ENCODE data around the gene BRIP1.

Gene BRIP1

GRCh38 chr17:61759362-61759761 is 104.0 kb downstream of the BRIP1 start:
- no peak for DNase-seq (ENCODE audit: low read depth in 3 of 3)

- no peak for DNase-seq (ENCODE audit: low read depth in 3 of 3)
Observed at GRCh38 chr17:61758430-61758829, 104.9 kb downstream of the BRIP1 start.

DNA sequence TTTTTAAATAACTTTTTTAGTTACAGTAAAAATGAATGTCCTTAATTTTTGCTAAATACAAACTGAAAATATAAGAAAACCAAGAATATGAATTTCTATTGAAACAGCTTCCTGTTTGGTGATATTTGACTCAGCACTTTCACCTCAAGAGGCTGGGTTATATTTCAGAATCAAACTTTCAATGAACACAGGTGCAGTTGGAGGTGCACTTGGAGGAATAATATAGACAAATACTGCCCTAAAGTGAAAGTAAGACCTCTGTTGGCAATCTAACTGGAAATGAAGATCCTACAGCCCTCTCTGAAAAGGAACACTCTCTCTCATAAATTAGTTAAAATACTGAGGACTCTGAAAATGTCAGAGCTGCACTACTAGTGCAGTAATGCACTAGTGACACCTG is 106.2 kb downstream of the BRIP1 start:
- DNase-seq (ENCODE audit: low read depth in 3 of 3) = no peak

DNA sequence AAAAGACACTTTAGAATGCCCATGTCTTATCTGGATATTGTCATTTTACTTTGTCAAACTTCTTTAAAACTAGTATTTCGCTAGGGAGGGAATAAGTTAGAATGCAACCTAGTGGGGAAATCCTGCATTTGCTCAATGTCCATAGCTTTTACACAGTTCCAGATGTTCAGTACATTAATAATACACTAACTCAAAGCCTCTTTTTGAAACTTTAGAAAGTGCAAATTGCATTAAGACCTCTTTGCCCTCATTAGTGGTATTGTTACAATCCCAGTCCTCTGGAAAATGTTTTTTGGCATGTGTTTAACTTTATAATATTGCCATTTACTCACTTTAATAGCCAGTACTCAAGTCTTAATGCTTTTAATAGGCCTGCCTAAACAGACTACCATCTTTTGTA is 106.8 kb downstream of the BRIP1 start:
- no peak for DNase-seq (ENCODE audit: low read depth in 3 of 3)

DNA sequence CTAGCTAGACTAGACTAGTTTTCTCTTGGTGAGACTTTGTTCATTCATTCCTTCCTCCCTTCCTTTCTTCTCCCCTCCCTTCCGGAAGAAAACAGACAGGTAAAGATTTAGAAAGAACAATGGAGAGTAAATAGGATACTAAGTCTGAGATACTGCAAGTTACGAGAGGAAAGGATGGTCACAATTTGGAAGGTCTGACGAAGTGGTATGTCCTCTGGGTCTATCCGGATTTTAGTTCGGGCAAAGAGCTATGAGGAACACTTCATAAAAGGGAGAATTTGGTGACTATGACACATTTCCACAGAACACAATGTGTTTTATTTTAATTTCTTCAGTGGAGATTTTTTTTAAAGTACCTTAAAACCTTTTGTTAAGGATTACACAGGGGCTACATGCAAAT is 107.7 kb downstream of the BRIP1 start:
- DNase-seq (ENCODE audit: low read depth in 3 of 3) = no peak

DNA sequence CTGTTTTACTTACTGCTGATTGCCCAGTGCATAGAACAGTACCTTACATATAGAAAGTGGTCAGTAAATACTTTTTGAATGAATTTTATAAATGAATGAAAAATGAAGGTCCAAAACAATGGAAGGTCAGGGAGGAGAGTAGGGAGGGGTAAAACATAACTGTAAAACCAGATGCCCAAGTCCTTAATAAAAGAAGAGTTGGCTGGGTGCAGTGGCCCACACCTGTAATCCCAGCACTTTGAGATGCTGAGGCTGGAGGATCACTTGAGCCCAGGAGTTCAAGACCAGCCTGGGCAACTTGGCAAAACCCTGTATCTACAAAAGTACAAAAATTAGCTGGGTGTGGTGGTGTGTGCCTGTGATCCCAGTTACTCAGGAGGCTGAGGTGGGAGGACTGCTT is 108.2 kb downstream of the BRIP1 start:
- no peak for DNase-seq (ENCODE audit: low read depth in 3 of 3)

- DNase-seq (ENCODE audit: low read depth in 3 of 3) = no peak
Observed at GRCh38 chr17:61754124-61754523, 109.2 kb downstream of the BRIP1 start.

GRCh38 chr17:61753696-61754095 is 109.6 kb downstream of the BRIP1 start:
- no peak for DNase-seq (ENCODE audit: low read depth in 3 of 3)

DNA sequence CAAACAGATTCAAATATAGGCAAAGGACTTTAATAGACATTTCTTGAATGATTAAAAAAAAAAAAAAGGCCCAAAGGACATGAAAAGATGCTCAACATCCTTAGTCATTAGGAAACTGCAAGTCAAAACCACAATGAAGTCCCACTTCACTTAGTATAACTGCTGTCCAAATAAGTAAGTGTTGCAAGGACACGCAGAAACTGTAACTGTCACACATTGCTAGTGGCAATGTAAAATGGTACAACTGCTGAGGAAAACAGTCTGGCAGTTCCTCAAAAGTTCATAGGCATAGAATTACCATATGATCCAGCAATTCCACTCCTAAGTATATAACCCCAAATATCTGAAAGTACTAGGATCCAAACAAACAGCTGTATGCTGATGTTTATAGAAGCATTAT is 112.7 kb downstream of the BRIP1 start:
- no peak for DNase-seq (ENCODE audit: low read depth in 3 of 3)

- DNase-seq (ENCODE audit: low read depth in 3 of 3) = no peak
Observed at GRCh38 chr17:61749823-61750404, 113.4 kb downstream of the BRIP1 start.

DNA sequence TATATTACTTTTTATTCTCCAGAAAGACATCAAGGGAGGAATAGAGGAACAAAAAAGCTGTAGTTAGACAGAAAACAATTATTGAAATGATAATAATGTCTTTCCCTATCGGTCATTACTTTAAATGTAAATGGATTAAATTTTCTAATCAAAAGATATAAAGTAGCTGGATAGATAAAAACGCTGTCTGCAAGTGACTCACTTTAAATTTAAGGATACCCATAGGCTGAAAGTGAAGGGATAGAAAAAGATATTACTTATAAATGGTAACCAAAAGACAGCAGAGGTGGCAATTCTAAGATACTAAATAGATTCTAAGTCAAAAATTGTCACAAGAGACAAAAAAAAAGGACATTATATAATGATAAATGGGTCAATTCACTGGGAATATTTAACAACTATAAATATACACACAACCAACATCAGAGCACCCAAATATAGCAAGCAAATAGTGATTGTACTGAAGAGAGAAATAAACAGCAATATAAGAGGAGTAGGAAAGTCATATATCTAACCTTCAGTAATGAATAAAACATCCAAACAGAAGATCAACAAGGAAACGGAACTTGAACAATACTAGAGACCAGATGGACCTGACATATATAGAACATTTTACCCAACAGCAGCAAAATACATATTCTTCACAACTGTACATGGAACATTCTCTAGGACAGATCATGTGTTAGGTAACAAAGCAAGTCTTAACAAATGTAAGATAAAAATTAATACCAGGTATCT is 116.9 kb downstream of the BRIP1 start:
- DNase-seq (ENCODE audit: low read depth in 3 of 3) = no peak

GRCh38 chr17:61744804-61745203 is 118.5 kb downstream of the BRIP1 start:
- no peak for DNase-seq (ENCODE audit: low read depth in 3 of 3)

GRCh38 chr17:61744252-61744651 is 119.1 kb downstream of the BRIP1 start:
- no peak for DNase-seq (ENCODE audit: low read depth in 3 of 3)

- no peak for DNase-seq (ENCODE audit: low read depth in 3 of 3)
Observed at GRCh38 chr17:61743766-61744165, 119.6 kb downstream of the BRIP1 start.

- DNase-seq (ENCODE audit: low read depth in 3 of 3) = no peak
Observed at GRCh38 chr17:61739002-61739401, 124.3 kb downstream of the BRIP1 start.

DNA sequence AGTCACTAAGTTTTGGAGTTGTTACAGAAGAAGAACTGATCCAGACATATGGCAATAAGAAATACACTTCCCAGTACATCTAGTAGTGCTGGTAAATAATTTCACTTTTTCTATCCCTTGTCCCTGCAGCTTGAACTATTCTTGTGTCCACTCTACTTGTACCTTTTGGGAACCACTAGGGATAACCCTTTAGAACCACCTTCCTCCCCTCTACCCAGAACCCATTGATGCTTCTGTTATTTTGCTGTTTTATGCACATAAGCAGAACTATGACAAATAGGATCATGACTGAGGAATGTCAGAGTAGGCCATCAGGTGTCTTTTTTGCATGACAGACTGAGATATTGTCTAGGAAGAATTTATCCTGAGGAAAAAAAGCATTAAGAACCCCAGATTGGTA is 125.1 kb downstream of the BRIP1 start:
- no peak for DNase-seq (ENCODE audit: low read depth in 3 of 3)

GRCh38 chr17:61737820-61738219 is 125.5 kb downstream of the BRIP1 start:
- DNase-seq (ENCODE audit: low read depth in 3 of 3) = no peak

DNA sequence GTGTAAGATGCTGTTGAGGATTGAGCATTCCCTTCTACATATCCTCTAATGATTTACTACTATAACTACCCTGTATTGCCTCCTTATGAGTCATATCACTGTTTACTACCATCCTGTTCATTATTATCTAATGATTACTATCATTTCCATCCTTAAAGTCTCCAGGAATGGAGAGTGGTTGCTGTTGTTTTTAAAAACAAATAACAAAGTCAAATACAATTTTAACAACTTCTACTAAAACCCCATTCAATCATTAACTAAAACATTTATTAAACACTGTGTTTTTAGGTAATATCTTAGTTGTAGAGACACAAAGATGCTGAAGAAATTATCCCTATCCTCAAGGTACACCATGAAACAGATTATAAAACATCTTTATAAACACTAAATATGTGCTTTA is 126.9 kb downstream of the BRIP1 start:
- DNase-seq (ENCODE audit: low read depth in 3 of 3) = no peak

DNA sequence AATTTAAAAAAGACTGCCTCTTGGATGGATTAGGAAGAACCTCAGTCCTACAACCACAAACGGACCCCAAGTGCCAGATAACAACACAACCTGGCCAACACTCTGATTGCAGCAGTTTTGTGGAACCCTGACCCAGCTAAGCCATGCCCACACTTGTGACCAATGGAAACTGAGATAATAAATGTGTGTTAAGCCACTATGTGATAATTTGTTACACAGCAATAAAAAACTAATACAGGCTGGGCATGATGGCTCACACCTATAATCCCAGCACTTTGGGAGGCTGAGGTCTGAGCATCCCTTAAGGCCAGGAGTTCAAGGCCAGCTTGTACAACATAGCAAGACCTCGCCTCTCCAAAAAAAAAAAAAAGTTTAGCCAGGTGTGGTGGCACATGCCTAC is 127.5 kb downstream of the BRIP1 start:
- no peak for DNase-seq (ENCODE audit: low read depth in 3 of 3)

DNA sequence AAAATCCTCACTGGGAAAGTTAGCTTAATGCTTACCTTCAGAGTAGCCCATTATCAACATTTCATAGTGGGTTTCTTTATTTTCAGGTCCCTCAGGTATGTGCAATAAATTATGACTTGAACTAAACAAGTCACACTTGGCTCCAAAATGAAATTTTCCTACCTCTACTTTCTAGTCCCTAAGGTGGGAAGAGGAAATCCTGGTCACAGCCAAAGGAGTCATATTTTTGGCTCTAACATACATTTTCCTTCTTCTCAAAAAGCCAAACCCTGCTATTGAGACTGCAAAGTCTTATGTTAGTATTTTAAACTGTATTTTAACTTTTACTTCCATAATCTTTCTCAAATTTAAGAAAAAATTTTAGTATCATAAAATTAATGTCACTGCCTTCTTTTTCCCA is 128.9 kb downstream of the BRIP1 start:
- DNase-seq (ENCODE audit: low read depth in 3 of 3) = no peak

DNA sequence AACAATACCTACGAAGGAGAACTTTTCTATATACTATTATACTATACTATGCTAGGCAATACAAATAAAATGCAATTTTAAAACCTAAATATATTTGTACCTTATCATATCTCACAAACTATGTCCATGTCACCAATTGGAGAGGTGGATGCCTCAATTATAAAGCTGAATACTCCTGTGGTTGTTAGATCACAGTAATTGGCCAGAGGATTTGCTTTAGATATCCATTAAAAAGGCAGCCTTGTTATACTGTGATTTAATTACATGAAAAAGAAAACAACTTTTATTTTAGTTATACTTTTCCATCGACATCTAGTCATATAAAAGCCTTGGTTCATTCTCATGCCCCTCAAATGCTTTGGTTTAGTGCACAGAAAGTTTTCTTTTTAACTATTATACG is 129.3 kb downstream of the BRIP1 start:
- no peak for DNase-seq (ENCODE audit: low read depth in 3 of 3)

- no peak for DNase-seq (ENCODE audit: low read depth in 3 of 3)
Observed at GRCh38 chr17:61733021-61733420, 130.3 kb downstream of the BRIP1 start.

- no peak for DNase-seq (ENCODE audit: low read depth in 3 of 3)
Observed at GRCh38 chr17:61732169-61732568, 131.2 kb downstream of the BRIP1 start.

DNA sequence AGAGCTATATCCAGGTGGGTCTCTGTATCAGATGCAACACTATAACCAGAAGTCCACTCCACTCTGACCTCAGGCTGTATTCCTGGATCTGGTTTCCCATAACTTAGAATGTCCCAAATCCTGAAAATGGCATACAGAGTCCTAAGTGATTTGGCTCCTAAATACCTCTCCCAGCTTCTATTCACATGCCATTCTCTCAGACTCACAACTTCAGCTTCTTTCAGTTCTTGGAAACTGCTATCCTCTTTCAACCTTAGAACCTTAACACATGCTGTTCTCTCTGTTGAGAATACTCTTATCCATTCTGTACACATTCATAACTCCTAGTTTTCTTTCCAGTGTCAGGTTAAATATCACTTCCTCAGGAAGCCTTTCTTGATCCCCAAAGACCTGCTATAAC is 132.0 kb downstream of the BRIP1 start:
- no peak for DNase-seq (ENCODE audit: low read depth in 3 of 3)

All from stimulated activated CD4-positive, alpha-beta T cell treated with anti-CD3 and anti-CD28 coated beads, TNF-alpha, amount 100 ng/mL, for 24 hours (primary cell).